RPMI7951 (cell line): Measurements from ENCODE around the gene AFAP1. TPM values are rescaled to one million over a fixed set of nuclear protein-coding genes. Genes with fewer than 3 reads are reported as not detected.

Source experiments
- DNase-seq: peaks from one replicate; pipeline ENCODE4 v3.0.0-alpha.2; 2012; ENCODE audit warnings: low read depth
- total RNA-seq: library from RNA; depleted of rRNA; stranded (reverse); fragments of >200 nt; shearing (Covaris generic); gene quantifications from 2 replicates; pipeline ENCODE4 v1.2.3, GENCODE V29; 2014; rRNA removed

AFAP1 gene
- total RNA-seq, 1 experiment from 2014 or later: 31.4 TPM

- peak; percentile 35 for DNase-seq
These were observed 220.1 kb downstream of the AFAP1 start for GRCh38 chr4:7719354-7720174.

- DNase-seq: no peak
These were observed 221.6 kb downstream of the AFAP1 start for GRCh38 chr4:7717946-7718490.

- DNase-seq: no peak
These were observed 222.5 kb downstream of the AFAP1 start for GRCh38 chr4:7717161-7717560.

GRCh38 chr4:7716010-7716721 lies 223.5 kb downstream of the AFAP1 start:
- no peak for DNase-seq

GRCh38 chr4:7715271-7716009 lies 224.2 kb downstream of the AFAP1 start:
- DNase-seq: peak; percentile 18

- no peak for DNase-seq
These were observed 224.9 kb downstream of the AFAP1 start for GRCh38 chr4:7714738-7715137.

GRCh38 chr4:7714176-7714575 lies 225.5 kb downstream of the AFAP1 start:
- no peak for DNase-seq

GRCh38 chr4:7713757-7714156 lies 225.9 kb downstream of the AFAP1 start:
- DNase-seq: no peak

GRCh38 chr4:7712021-7712671 lies 227.5 kb downstream of the AFAP1 start:
- no peak for DNase-seq

- DNase-seq: no peak
These were observed 228.2 kb downstream of the AFAP1 start for GRCh38 chr4:7711307-7711963.

- DNase-seq: peak; percentile 37
These were observed 228.9 kb downstream of the AFAP1 start for GRCh38 chr4:7710576-7711306.

- DNase-seq: no peak
These were observed 229.5 kb downstream of the AFAP1 start for GRCh38 chr4:7710126-7710525.

GRCh38 chr4:7709431-7709830 lies 230.2 kb downstream of the AFAP1 start:
- DNase-seq: no peak

GRCh38 chr4:7708981-7709380 lies 230.7 kb downstream of the AFAP1 start:
- DNase-seq: peak; percentile 88

Other genes starting within 250 kb of the AFAP1 start
- gene ABLIM2, start 219.0 kb upstream of the AFAP1 start, total RNA-seq: under 0.01 and 0.29 TPM in 2 replicates